Fibroblast of lung (primary cell): ENCODE measurements around the gene GK.

Experiments used
- CTCF ChIP-seq, 2 donors: IDR thresholded peaks in 1 of 2; conservative IDR thresholded peaks in 1 of 2; 1 replicate in 1 of 2; 2 replicates in 1 of 2; pipeline ENCODE4 v1.5.1; 2011 to 2012; ENCODE audit warnings: low read length in 2 of 2, control low read depth in 1 of 2, inconsistent platforms in 1 of 2, low read depth in 1 of 2, mild to moderate bottlenecking in 1 of 2
- EZH2 ChIP-seq: IDR thresholded peaks from 2 replicates; pipeline ENCODE4 v1.5.1; 2012; ENCODE audit warnings: low read length, control low read depth, mild to moderate bottlenecking; ENCODE audit errors: missing control alignments

GRCh38 chrX:30612250-30612655 is 41.0 kb upstream of the GK start:
- no peak for TF ChIP-seq EZH2
- TF ChIP-seq CTCF (conservative IDR thresholded peaks at IDR 0.05 in 1 of 2, IDR thresholded peaks at IDR 0.05 in 1 of 2; ENCODE audit: low read depth in 1 of 2, low read length in 2 of 2) = no peak
